Transverse colon (tissue), 4 donors: ENCODE data around the gene PKLR. TPM values are rescaled to one million over a fixed set of nuclear protein-coding genes. Genes with fewer than 3 reads are reported as not detected.

Experiments
- DNase-seq: peaks from one replicate; pipeline ENCODE4 v3.0.0-alpha.2; 2019
- H3K27ac ChIP-seq, 4 donors: fragments of 200-600 bp; sonication (generic); 2 replicates each; pipeline ENCODE4 v1.5.1; 2016 to 2018; ENCODE audit warnings: inconsistent platforms in 4 of 4
- H3K27me3 ChIP-seq: fragments of 200-600 bp; sonication (generic); 2 replicates; pipeline ENCODE4 v1.5.1; 2017; ENCODE audit warnings: inconsistent platforms
- H3K36me3 ChIP-seq, 4 donors: fragments of 200-600 bp; sonication (generic); 2 replicates each; pipeline ENCODE4 v1.5.1; 2017 to 2019; ENCODE audit warnings: inconsistent platforms in 4 of 4
- H3K4me1 ChIP-seq, 4 donors: fragments of 200-600 bp; sonication (generic); 2 replicates each; pipeline ENCODE4 v1.5.1; 2017 to 2020; ENCODE audit warnings: inconsistent platforms in 4 of 4
- H3K4me3 ChIP-seq, 4 donors: fragments of 200-600 bp; sonication (generic); 1 replicate in 1 of 4; 2 replicates in 3 of 4; pipeline versions ENCODE4 v1.5.1 to v1.6.1; 2017 to 2019; ENCODE audit warnings: inconsistent platforms in 4 of 4
- H3K9me3 ChIP-seq, 2 donors: fragments of 200-600 bp; sonication (generic); 2 replicates each; pipeline ENCODE4 v1.5.1; 2017 to 2019; ENCODE audit warnings: inconsistent platforms in 2 of 2
- EP300 ChIP-seq: sonication (generic); formaldehyde crosslinking; IDR thresholded peaks from one replicate; pipeline ENCODE4 v1.6.1; 2017; ENCODE audit warnings: antibody characterized with exemption, low read depth
- POLR2A ChIP-seq: fragments of 450-650 bp; IDR thresholded peaks from one replicate; pipeline ENCODE4 v1.6.1; 2016; ENCODE audit warnings: antibody characterized with exemption, mild to moderate bottlenecking, moderate library complexity
- POLR2AphosphoS5 ChIP-seq, 3 donors: sonication (generic); formaldehyde crosslinking; IDR thresholded peaks; one replicate each; pipeline ENCODE4 v1.6.1; 2016; ENCODE audit warnings: antibody characterized with exemption in 3 of 3
- WGBS, 2 donors: methylation state at CpG; one replicate each; pipeline ENCODE4 v1.1.5; 2018; ENCODE audit warnings: low coverage in 1 of 2; 5-methylcytosine and 5-hydroxymethylcytosine counted together
- in situ Hi-C, 4 donors: fragments of 200-750 bp; cut with MboI; loops; one replicate each; pipeline versions ENCODE4 v1.15.0 to v1.15.1; 2017; ENCODE audit warnings: low sequenced_read_pairs in 3 of 4, low pct_ligation_motif_present in 1 of 4, low pct_unique_long_range_greater_than_20kb in 1 of 4
- intact Hi-C: fragments of 100-400 bp; cut with DNase I; formaldehyde crosslinking; loops from one replicate; pipeline ENCODE4 v1.15.1; 2023; ENCODE audit warnings: low total_unique reads
- total RNA-seq, 4 donors: library from RNA; depleted of rRNA; stranded (reverse); fragments of >200 nt; gene quantifications; one replicate each; pipeline ENCODE4 v1.1.0, GENCODE V29; 2016
- TF ChIP-seq, protein P1 (sequence below), 5 experiments: fragments of 200-600 bp in 3 of 5; fragments of 450-650 bp in 2 of 5; sonication (generic) in 3 of 5; IDR thresholded peaks; 1 replicate in 2 of 5; 2 replicates in 3 of 5; pipeline ENCODE4 v1.5.1; 2016 to 2017; ENCODE audit warnings: antibody characterized with exemption in 5 of 5, inconsistent platforms in 3 of 5, mild to moderate bottlenecking in 2 of 5, moderate library complexity in 1 of 5

Gene PKLR
- total RNA-seq, 4 donors from 2014 or later, result 0.40 to 5.6 (median 0.64) TPM; not detected in 1

DNA sequence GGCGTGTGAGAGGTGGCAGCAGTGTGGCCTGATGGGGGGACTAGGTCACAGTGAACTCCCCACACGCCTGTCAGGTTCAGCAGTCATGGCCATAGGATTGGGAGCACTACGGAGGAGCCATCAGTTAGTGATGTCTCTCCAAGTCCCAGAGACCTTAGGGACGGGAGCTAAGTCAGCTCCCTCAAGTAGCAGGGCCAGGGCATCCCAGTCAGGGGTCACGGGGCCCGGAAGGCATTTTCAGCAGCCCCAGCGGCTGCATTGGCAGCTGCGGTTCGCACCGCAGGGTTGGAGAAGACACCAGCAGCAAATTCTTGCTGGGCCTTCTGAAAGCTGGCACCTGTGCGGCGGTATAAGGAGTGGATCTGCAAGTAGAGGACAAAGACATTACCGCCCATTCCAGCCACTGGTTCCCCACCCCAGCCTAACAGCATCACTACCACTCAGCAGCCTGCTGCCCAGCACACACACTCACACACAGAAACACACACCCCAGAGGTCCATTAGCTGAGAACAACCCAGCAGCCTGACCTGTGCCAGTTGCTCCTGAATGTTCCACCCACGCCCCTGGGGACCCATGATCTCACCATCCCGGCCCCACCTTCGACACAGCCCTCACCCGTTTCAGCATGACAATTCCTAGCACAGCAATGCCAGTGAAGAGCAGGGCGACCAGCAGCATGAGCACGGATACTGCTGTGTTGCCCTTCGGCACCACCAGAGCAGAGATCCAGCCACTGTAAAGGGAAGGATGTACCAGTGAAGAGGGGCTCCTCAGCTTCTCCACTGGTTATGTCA, 45.0 kb downstream of the PKLR start:
- H3K27me3 ChIP-seq, result no peaks in the 10 kb centered on the region
- peaks cover 0 to 5% (median 0%) of the 10 kb centered on the region in 4 donors for H3K36me3 ChIP-seq
- peaks cover 22 to 35% (median 27%) of the 10 kb centered on the region in 4 donors for H3K4me1 ChIP-seq
- in situ Hi-C loops, result loop anchor here in 3 of 4 donors (10.0 to 25.0 kb wide), 2 partner anchors 59 to 331 kb away; no protein-coding TSS in a partner anchor
- peak overlapping the region in 3 of 4 donors; percentile 57 to 81 (median 77) for H3K4me3 ChIP-seq
- WGBS, 2 donors, result 84% methylated on average over 18 of the region's 20 CpGs; no CpG with 5 or more reads in 1 of the 2 donors
- TF ChIP-seq EP300, result no peak
- TF ChIP-seq, protein P1, sequence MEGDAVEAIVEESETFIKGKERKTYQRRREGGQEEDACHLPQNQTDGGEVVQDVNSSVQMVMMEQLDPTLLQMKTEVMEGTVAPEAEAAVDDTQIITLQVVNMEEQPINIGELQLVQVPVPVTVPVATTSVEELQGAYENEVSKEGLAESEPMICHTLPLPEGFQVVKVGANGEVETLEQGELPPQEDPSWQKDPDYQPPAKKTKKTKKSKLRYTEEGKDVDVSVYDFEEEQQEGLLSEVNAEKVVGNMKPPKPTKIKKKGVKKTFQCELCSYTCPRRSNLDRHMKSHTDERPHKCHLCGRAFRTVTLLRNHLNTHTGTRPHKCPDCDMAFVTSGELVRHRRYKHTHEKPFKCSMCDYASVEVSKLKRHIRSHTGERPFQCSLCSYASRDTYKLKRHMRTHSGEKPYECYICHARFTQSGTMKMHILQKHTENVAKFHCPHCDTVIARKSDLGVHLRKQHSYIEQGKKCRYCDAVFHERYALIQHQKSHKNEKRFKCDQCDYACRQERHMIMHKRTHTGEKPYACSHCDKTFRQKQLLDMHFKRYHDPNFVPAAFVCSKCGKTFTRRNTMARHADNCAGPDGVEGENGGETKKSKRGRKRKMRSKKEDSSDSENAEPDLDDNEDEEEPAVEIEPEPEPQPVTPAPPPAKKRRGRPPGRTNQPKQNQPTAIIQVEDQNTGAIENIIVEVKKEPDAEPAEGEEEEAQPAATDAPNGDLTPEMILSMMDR (IDR thresholded peaks at IDR 0.05), result no peak
- TF ChIP-seq POLR2AphosphoS5 (IDR thresholded peaks at IDR 0.05), result no peak
- no peak for TF ChIP-seq POLR2A
- H3K9me3 ChIP-seq, result no peaks in the 10 kb centered on the region
- peak overlapping the region; percentile 91 to 95 (median 92) for H3K27ac ChIP-seq
- intact Hi-C loops, result loop anchor here (10.0 kb wide), 1 partner anchor 339 kb away; no protein-coding TSS in a partner anchor
- no peak for DNase-seq

DNA sequence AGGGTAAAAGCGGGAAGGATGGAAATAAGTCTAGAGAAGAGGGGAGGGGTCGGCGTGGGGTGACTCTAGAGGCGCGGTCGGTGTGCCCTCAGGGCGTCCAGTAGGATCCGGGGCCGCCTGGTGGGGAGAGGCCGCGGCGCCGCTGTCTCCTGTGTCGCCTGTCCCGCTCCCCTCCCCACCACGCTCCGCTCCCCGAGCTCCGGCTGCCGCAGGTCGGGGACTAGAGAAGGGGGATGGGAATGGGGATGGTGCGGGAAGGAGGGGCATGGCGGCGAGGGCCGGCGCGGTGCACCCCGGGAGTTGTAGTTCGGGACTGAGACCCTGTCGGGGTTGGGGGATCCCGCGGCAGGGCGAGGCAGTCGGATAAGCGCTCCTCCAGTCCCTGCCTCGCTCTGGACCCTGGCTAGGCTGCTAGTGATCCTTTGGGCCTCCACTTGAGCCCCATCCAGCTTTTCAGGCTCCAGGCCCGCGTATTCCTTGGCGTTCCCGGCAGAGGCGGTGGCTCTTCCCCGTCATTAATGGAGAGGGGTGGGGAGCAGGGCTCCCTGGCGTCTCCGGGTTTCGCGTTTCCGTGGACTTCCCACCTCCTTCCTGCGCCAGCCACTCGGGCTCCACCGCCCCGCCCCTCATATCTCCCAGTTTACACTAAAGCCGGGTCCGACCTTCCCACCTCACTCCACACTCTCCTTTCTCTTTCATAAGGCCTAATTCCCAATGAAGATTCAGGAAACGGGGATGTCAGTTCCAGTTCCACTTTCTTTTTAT, 45.8 kb downstream of the PKLR start, which contains the start of gene ENTREP3:
ENTREP3 (minus strand) TSS at position 241 of the 765 bp plus-strand sequence. CDS start 606 bp downstream, outside the sequence.
- 9% methylated on average over 51 of the region's 54 CpGs; no CpG with 5 or more reads in 1 of the 2 donors for WGBS, 2 donors
- TF ChIP-seq POLR2AphosphoS5 (IDR thresholded peaks at IDR 0.05), result peak; percentile 60 to 86 (median 80)
- peak; percentile 60 for TF ChIP-seq POLR2A
- TF ChIP-seq EP300, result no peak
- TF ChIP-seq, protein P1 (IDR thresholded peaks at IDR 0.05), result no peak
- intact Hi-C loops, result loop anchor here (10.0 kb wide), 1 partner anchor 339 kb away; no protein-coding TSS in a partner anchor
- in situ Hi-C loops, result loop anchor here in 3 of 4 donors (10.0 to 25.0 kb wide), 2 partner anchors 59 to 332 kb away; no protein-coding TSS in a partner anchor
- Histone ChIP-seq H3K27me3 (no peaks in the 10 kb centered on the region), H3K4me3 (peak within 1 kb of the TSS; percentile 57 to 98 (median 79)), H3K36me3 (peaks cover 0 to 5% (median 0%) of the 10 kb centered on the region in 4 donors), H3K4me1 (peaks cover 19 to 35% (median 24%) of the 10 kb centered on the region in 4 donors), H3K27ac (peak within 1 kb of the TSS; percentile 91 to 95 (median 92)), H3K9me3 (no peaks in the 10 kb centered on the region)
- peak; percentile 89 for DNase-seq

DNA sequence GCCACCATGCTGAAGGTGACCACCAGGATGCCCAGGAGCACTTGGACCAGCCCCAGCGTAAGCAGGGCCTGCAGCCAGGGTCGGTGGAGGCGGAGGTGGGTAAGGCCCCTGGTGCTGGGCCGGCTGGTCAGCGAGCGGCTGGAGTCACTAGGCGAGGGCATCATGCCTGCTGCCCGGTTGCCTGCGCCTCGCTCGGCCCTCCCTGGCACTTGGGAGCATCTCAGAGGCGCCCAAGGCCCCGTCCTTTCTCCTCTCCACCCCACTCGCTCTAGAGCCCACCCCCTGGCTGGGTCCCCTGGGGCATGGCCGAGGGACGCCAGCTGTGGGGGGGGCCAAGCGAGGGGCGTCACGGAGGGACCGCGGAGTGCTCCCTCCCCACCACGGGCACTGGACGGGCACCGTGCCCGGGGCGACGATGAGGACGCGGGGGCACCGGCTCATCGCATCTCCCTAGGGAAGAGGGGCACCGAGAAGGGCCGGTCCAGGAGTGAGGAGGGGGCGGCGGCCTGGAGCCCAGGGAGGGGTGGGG, 46.5 kb downstream of the PKLR start:
- in situ Hi-C loops (loop anchor here in 3 of 4 donors (10.0 to 25.0 kb wide), 2 partner anchors 60 to 333 kb away; no protein-coding TSS in a partner anchor), intact Hi-C loops (loop anchor here (10.0 kb wide), 1 partner anchor 340 kb away; no protein-coding TSS in a partner anchor)
- peak; percentile 31 for DNase-seq
- H3K36me3 ChIP-seq, result no peaks in the 10 kb centered on the region
- peak overlapping the region; percentile 91 to 95 (median 92) for H3K27ac ChIP-seq
- peak overlapping the region; percentile 57 to 98 (median 79) for H3K4me3 ChIP-seq
- WGBS, 2 donors, result 7% methylated on average over 28 of the region's 35 CpGs; no CpG with 5 or more reads in 1 of the 2 donors
- TF ChIP-seq POLR2AphosphoS5 (IDR thresholded peaks at IDR 0.05), result no peak
- TF ChIP-seq, protein P1 (IDR thresholded peaks at IDR 0.05), result peak in 1 of 5 experiments; percentile 4
- no peaks in the 10 kb centered on the region for H3K27me3 ChIP-seq
- H3K4me1 ChIP-seq, result peaks cover 21 to 39% (median 28%) of the 10 kb centered on the region in 4 donors
- no peaks in the 10 kb centered on the region for H3K9me3 ChIP-seq
